ENCODE results near the gene TENM4.

Gene TENM4

DNA sequence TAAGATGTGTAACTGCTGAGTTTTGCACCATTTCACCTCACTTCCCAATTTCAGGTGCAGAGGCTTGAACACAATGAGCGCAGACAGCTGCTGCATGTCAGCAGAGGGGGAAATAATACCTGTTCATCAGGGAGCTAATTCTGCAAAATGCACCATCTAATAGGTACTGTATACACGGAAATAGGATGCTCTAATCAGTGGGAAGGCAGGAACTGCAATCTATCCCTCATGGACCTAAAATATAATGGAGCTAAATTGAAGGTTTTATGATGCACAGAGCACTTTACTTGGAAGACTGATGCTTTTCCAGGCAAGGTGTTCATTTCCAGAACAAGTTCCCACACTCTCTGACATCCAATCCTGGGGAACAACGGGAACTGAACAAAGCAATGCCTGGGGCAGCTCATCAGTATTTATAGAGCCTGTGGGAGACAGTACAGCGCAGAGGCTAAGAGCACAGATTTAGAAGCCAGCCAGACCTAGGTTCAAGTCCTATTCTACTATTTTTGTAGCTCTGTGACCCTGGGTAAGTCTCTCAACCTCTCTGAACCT is 78.5 kb downstream of the TENM4 start:
- DNase-seq (ENCODE audit: low spot score) = no peak
- TF ChIP-seq, protein P1, sequence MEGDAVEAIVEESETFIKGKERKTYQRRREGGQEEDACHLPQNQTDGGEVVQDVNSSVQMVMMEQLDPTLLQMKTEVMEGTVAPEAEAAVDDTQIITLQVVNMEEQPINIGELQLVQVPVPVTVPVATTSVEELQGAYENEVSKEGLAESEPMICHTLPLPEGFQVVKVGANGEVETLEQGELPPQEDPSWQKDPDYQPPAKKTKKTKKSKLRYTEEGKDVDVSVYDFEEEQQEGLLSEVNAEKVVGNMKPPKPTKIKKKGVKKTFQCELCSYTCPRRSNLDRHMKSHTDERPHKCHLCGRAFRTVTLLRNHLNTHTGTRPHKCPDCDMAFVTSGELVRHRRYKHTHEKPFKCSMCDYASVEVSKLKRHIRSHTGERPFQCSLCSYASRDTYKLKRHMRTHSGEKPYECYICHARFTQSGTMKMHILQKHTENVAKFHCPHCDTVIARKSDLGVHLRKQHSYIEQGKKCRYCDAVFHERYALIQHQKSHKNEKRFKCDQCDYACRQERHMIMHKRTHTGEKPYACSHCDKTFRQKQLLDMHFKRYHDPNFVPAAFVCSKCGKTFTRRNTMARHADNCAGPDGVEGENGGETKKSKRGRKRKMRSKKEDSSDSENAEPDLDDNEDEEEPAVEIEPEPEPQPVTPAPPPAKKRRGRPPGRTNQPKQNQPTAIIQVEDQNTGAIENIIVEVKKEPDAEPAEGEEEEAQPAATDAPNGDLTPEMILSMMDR (IDR thresholded peaks at IDR 0.05; ENCODE audit: extremely low read depth, insufficient read depth, missing control alignments) = no peak
- in situ Hi-C loops (cut with MboI; ENCODE audit: low pct_unique_long_range_greater_than_20kb, low sequenced_read_pairs, unreplicated experiment) = no loop called here

DNA sequence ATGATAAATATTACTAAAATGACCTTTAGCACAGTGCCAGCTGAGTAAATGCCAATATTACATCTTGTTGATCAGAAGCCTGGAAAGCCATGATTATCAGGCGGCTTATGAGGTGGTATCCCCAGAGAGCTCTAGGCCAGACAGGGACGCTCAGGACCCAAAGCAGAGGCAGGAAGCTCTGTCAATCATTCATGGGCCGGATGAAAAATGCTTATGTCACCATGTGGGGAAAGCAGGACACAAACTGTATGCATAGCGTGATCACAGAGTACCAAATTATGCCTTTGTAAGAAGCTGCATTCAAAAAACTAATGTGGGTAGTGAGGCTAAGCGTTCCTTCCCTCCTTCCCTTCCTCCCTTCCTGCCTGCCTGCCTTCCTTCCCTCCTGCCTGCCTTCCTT is 82.6 kb downstream of the TENM4 start:
- in situ Hi-C loops (cut with MboI; ENCODE audit: low pct_unique_long_range_greater_than_20kb, low sequenced_read_pairs, unreplicated experiment) = no loop called here
- no peak for DNase-seq (ENCODE audit: low spot score)
- TF ChIP-seq, protein P1 (IDR thresholded peaks at IDR 0.05; ENCODE audit: extremely low read depth, insufficient read depth, missing control alignments) = no peak

GRCh38 chr11:79353706-79354105 is 87.1 kb downstream of the TENM4 start:
- in situ Hi-C loops (cut with MboI; ENCODE audit: low pct_unique_long_range_greater_than_20kb, low sequenced_read_pairs, unreplicated experiment) = no loop called here
- DNase-seq (ENCODE audit: low spot score) = no peak
- TF ChIP-seq, protein P1 (IDR thresholded peaks at IDR 0.05; ENCODE audit: extremely low read depth, insufficient read depth, missing control alignments) = no peak

DNA sequence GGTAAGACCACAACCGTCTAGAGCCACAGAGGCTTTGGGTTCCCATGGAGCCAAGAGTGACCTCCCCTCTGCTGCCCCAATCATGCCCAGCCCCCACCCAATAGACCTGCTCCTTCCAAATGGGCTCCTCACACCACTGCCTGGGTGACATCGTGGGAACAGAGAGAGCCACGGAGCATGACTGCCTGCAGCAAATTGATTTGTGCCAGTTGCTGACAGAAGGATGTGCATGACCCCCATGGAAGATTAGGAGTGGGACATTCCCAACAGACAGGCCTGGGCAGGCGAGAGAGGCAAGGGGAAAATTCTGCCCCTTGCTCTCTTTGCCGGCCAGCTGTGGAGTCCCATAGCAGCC is 88.5 kb downstream of the TENM4 start:
- no peak for DNase-seq (ENCODE audit: low spot score)
- TF ChIP-seq, protein P1 (IDR thresholded peaks at IDR 0.05; ENCODE audit: extremely low read depth, insufficient read depth, missing control alignments) = no peak
- in situ Hi-C loops (cut with MboI; ENCODE audit: low pct_unique_long_range_greater_than_20kb, low sequenced_read_pairs, unreplicated experiment) = no loop called here

DNA sequence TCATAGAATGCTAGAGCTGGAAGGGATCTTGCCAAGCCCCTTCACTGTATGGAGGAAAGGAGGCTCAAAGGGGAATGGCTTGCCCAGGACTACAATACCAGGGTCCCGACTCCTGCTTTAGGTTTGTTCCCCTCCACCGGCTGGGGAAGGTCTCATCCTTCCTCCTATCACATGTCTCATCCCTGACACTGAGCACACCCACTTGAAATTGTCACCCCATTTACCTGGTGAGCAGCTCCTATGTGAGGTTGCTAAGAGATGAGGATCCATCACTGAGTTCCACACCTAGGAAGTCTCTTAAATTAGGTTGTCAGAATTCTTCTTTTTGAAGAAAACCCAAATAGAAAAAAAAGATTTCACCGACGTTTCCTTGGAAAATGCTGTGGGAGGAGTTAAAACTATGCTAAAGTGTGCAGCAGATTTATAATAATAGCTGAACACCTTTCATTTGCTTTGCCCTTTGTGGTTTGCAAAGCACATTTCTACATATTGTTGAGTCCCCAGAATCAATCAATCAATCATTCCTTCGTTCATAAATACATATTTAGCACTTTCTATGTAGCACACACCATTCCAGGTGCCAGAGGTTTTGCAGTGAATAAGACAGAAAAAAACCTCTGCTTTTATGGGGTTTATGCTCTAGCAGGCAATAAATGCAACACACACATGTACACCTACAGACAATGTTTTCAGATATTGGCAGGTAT is 91.7 kb downstream of the TENM4 start:
- DNase-seq (ENCODE audit: low spot score) = no peak
- TF ChIP-seq, protein P1 (IDR thresholded peaks at IDR 0.05; ENCODE audit: extremely low read depth, insufficient read depth, missing control alignments) = no peak
- in situ Hi-C loops (cut with MboI; ENCODE audit: low pct_unique_long_range_greater_than_20kb, low sequenced_read_pairs, unreplicated experiment) = no loop called here

DNA sequence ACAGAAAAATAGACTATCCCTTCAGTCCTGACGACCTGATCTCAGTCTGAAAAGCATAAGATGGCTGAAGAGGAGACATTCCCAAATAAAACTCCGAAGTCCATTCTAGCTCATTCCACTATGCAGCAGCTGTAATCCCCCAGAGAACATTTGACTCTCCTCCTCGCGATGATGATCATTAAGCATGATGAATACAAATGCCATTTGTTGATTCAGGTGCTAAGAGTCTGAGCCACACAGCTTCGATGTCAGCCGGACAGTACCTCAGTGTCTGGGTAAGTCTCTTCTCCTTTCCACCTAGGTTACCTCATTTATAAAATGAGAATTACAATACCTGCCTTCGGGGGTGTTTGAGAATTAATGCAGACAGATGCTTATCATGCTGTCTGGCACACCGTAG is 94.8 kb downstream of the TENM4 start:
- in situ Hi-C loops (cut with MboI; ENCODE audit: low pct_unique_long_range_greater_than_20kb, low sequenced_read_pairs, unreplicated experiment) = no loop called here
- TF ChIP-seq, protein P1 (IDR thresholded peaks at IDR 0.05; ENCODE audit: extremely low read depth, insufficient read depth, missing control alignments) = no peak
- DNase-seq (ENCODE audit: low spot score) = no peak
